GM12878 (cell line): ENCODE results near the gene COL9A3.

ENCODE experiments used
- BHLHE40 ChIP-seq, 2 experiments: fragments of 450-650 bp in 1 of 2; IDR thresholded peaks; 2 replicates each; pipeline ENCODE4 v1.6.1; 2011 to 2017; ENCODE audit warnings: low read depth in 2 of 2, borderline replicate concordance in 1 of 2, improper control_type of control experiment in 1 of 2, low read length in 1 of 2, mild to moderate bottlenecking in 1 of 2
- HDAC2 ChIP-seq: fragments of 200-600 bp; sonication (generic); IDR thresholded peaks from 2 replicates; pipeline ENCODE4 v1.6.1; 2017
- POLR2AphosphoS5 ChIP-seq: IDR thresholded peaks from 2 replicates; pipeline ENCODE4 v1.6.1; 2011; ENCODE audit warnings: mild to moderate bottlenecking, low read length, inconsistent platforms
- ZNF207 ChIP-seq: fragments of 450-650 bp; IDR thresholded peaks from 2 replicates; pipeline ENCODE4 v1.6.1; 2014; ENCODE audit warnings: antibody characterized with exemption, mild to moderate bottlenecking, borderline replicate concordance
- TF ChIP-seq, protein P1 (sequence below): IDR thresholded peaks from 2 replicates; pipeline ENCODE4 v1.6.1; 2012; ENCODE audit warnings: low read depth, low read length, improper control_type of control experiment

DNA sequence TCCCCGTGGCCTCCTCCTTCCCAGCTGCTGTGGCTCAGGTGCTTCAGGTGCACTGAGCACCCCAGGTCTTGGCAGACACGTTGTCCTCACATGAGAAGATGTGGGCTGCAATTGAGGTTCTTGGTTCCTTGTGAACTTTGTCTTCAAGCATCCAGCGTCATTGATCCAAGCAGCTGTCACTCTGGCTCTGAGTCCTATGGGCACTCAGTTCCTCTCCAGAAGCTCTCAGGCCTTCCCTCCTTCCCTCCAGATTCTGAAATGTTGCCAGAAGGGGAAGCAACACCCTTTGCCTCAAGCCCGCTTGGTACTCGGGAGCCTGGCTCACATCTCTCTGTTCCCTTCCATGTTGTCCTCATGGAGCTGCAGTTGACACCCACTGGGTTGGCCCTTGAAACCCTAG, 29.0 kb upstream of the COL9A3 start:
- TF ChIP-seq POLR2AphosphoS5 (no peak), HDAC2 (no peak), ZNF207 (no peak), BHLHE40 (IDR thresholded peaks at IDR 0.05; ENCODE audit: borderline replicate concordance in 1 of 2, low read depth in 2 of 2, low read length in 1 of 2) (no peak)
- TF ChIP-seq, protein P1, sequence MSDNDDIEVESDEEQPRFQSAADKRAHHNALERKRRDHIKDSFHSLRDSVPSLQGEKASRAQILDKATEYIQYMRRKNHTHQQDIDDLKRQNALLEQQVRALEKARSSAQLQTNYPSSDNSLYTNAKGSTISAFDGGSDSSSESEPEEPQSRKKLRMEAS, result no peak
